ENCODE results near the gene FRAS1.

FRAS1 gene

GRCh38 chr4:78360466-78360865 is 303.3 kb downstream of the FRAS1 start:
- DNase-seq (ENCODE audit: low read depth in 1 of 2, low spot score in 1 of 2): no peak

GRCh38 chr4:78361621-78362120 is 304.5 kb downstream of the FRAS1 start:
- no peak for DNase-seq (ENCODE audit: low read depth in 1 of 2, low spot score in 1 of 2)

DNA sequence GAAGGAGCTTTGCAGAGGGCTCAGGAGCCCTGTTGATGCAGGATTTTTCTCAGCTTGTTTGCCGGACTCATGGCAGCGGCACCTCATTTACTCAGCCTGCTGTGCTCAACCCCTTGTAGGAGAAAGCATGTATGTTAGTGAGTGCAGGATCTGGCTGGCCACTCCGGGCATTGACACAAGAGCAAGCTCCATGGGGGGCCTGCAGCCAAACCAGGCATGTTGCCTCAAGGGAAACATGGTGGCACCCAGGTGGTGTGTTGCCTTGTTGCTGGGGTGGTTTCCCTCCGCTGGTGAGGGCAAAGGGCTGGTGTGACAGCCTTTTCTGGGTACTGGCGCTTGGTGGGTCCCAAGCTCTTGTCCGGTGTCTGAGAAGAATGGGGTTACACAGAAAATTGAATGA is 305.2 kb downstream of the FRAS1 start:
- no peak for DNase-seq (ENCODE audit: low read depth in 1 of 2, low spot score in 1 of 2)

DNA sequence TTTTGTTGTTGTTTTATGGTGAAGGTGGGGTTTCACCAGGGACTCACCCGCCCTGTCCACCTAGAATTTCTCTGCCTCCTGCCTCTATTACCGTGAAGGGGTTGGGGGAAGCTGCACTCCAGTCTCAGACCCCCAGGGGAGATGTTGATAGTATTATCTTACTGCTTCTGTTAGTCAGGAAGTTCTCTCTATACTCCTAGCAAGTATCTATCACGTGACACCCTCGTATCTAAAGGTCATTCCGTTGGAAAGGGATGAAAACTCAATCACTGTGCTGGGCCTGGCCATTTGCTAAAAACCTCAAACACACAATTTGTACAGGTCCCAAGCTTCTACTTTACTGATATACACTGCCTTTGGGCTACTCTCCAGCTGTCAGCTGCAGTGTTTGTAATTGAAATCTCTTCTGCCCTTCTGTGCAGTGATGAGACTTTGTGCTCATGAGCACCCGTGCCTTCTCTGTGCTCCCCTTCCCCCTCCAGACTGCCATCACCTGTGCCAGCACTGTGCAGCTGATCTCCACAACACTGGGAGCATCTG is 306.0 kb downstream of the FRAS1 start:
- no peak for DNase-seq (ENCODE audit: low read depth in 1 of 2, low spot score in 1 of 2)

GRCh38 chr4:78369679-78370078 is 312.6 kb downstream of the FRAS1 start:
- DNase-seq (ENCODE audit: low read depth in 1 of 2, low spot score in 1 of 2): no peak

DNA sequence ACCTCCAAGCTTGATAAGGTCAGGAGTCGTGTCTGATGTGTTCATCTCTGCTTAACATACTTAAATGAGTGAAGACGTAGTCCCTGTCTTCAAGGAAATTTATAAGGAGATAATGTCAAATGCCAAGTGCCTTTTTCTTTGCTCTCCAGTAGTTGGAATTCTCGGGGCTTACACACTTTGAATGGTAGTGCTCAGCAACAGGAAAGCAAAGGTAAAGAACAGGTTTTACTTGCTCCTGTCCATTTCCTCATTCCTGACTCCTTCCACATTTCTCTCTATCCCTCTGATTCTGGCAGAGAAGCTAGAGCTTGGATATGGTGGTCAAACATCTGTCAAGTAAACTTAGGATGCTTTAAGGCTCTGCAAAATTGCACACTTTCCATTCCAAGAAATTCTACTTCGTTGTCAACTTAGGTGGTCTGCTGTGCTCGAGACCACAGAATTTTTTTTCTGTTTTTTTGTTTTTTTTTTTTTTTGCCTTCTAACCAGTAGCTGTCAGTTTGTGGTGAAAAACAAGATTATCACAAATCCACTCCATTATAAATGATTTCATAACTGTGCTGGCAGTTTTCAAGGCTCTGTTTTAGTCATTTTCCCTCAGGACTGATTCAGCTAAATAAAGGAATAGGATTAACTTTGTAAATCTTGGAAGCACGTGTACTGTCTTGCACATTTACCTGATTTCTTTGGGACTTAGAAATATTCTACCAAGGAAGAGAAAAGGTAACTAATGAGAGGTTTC is 313.7 kb downstream of the FRAS1 start:
- DNase-seq (ENCODE audit: low read depth in 1 of 2, low spot score in 1 of 2): no peak

DNA sequence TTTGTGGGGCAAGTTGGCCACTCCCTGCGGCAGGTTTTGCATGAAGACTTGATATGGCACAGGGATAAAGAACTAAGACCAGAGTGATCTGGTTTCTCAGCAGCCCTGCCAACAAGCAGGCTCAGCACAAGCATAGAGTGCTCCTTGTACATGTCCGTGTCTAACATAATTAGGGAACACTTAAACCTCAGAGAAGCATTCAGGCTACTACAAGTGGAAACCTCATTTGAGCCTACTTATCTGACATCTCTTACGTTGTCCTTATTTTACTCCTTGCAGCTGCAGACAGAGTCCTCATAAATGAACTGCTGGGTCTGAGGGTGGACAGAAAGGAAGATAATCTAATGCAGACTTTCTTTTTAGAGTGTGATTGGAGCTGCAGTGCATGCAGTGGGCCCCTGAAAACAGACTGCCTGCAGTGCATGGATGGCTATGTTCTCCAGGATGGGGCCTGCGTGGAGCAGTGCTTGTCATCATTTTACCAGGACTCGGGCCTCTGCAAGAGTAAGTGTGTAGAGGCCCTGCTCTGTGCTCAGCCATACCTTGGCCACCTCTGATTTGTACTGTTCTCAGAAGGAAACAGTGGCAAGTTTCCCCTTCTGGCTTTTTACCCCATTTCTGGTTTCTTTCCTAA is 315.3 kb downstream of the FRAS1 start:
- no peak for DNase-seq (ENCODE audit: low read depth in 1 of 2, low spot score in 1 of 2)

DNA sequence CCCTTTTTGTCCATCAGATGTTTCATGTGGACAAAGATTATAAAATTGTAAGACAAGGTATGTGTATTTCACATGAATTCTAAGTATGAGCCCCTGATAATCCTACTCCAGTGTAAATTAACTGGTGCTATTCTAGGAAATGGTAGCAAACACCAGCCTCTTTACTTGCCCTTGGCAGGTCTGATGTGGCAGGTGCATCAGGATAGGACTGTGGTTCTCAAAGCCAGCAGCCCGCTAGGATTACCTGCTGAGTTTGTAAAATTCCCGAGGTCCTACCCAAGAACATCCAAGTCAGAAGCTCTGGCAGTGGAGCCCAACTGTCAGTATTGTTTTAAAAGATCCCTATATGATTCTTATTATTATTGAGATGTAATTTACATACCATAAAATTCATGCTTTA is 320.4 kb downstream of the FRAS1 start:
- no peak for DNase-seq (ENCODE audit: low read depth in 1 of 2, low spot score in 1 of 2)

GRCh38 chr4:78379040-78379439 is 321.9 kb downstream of the FRAS1 start:
- DNase-seq (ENCODE audit: low read depth in 1 of 2, low spot score in 1 of 2): no peak

DNA sequence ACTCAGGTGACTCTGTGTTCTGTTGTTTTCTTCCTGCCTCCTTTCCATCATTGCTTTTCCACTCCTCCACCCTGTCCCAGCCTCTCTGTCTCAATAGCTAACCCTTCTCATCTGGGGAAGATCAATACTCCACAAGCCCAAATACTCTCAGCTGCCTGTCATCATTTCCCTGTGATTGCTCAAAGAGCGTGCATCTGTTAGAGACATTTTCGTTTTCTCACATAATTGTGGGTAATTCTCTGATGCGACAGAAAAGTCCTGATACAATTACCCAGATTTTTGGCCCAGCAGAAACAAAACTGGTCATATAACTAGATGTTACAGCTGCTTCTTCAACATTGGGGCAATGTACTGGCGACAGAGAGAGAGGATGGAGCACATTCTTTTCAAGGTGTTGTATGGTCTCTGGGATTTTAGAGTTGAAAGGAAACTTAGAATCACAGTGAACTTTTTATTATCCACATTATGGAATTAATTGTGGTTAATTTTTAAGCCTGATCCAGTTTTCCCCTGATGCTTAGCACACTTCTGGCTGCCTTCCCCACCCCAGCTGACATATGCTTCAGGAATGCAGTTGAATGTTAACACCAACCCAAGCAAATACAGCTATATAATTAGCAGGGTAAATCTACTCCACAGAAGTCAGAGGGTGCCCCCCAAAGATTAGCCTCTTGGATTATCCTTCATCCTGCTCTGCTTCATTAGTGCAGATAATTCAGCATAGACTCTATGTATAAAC is 323.0 kb downstream of the FRAS1 start:
- no peak for DNase-seq (ENCODE audit: low read depth in 1 of 2, low spot score in 1 of 2)

DNA sequence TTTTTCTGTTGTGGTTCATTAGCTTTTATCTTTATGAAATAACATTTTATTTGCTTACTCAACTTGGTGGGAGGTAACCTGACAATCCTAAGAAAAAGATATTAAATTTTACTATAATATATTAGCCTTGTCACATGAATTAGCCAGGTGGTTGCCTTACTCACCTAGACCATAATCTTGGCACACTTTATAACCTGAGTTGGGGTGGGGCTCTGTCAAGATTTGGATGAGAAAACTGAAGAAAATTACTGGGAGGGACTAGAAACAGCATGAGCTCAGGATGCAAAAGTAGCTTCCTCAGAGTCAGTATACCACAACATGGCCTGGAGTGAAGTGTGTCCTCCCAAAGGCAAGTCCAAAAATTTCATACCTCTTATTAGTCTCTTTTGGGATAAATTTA is 329.6 kb downstream of the FRAS1 start:
- no peak for DNase-seq (ENCODE audit: low read depth in 1 of 2, low spot score in 1 of 2)

- no peak for DNase-seq (ENCODE audit: low read depth in 1 of 2, low spot score in 1 of 2)
Observed at GRCh38 chr4:78395642-78396041, 338.5 kb downstream of the FRAS1 start.

GRCh38 chr4:78396613-78397291 is 339.6 kb downstream of the FRAS1 start:
- no peak for DNase-seq (ENCODE audit: low read depth in 1 of 2, low spot score in 1 of 2)

GRCh38 chr4:78397292-78397630 is 340.1 kb downstream of the FRAS1 start:
- DNase-seq (ENCODE audit: low read depth in 1 of 2, low spot score in 1 of 2): no peak

GRCh38 chr4:78409612-78410202 is 352.6 kb downstream of the FRAS1 start:
- no peak for DNase-seq (ENCODE audit: low read depth in 1 of 2, low spot score in 1 of 2)

GRCh38 chr4:78410225-78410624 is 353.1 kb downstream of the FRAS1 start:
- DNase-seq (ENCODE audit: low read depth in 1 of 2, low spot score in 1 of 2): no peak

GRCh38 chr4:78410676-78411075 is 353.6 kb downstream of the FRAS1 start:
- no peak for DNase-seq (ENCODE audit: low read depth in 1 of 2, low spot score in 1 of 2)

GRCh38 chr4:78414116-78414515 is 357.0 kb downstream of the FRAS1 start:
- no peak for DNase-seq (ENCODE audit: low read depth in 1 of 2, low spot score in 1 of 2)

- DNase-seq (ENCODE audit: low read depth in 1 of 2, low spot score in 1 of 2): no peak
Observed at GRCh38 chr4:78417603-78418002, 360.5 kb downstream of the FRAS1 start.

DNA sequence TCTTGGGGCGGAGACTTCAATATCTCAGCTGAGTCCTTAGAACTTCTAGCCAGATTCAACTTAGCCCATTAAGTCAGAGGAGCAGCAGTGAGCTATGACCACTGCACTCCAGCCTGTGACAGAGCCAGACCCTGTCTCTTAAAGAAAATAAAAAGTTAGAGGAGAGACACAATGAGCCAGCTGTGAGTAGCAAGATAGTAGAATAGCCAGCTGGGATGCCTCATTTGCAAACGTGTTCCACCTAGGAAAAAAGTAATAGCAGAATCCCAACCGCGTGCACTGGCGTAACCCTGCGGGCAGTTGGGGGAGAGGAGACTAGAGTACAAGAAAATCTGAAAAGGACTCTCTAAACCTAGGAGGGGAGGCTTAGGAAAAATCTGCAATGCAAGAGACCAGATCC is 361.3 kb downstream of the FRAS1 start:
- no peak for DNase-seq (ENCODE audit: low read depth in 1 of 2, low spot score in 1 of 2)

DNA sequence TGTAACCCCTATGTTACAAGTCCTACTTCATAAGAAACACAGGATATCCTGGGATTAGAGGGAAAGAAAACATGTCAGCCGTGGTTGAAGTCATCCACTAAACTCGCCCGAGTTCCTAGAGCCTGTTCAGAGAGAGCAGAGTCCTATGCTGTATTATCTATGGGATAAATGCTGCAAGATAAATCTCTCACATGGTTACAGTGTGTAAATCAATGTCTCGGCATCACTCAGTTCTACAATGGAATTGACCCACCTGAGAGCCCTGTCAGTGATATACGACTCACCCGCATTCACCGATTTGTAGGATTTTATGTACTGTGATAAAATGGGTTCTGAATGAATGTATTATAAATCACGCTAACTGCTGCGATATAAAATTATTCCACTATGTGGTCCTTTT is 366.7 kb downstream of the FRAS1 start:
- DNase-seq (ENCODE audit: low read depth in 1 of 2, low spot score in 1 of 2): no peak
